GM20000 (cell line): ENCODE data around the gene RPP14.
"Not testable (repeated sequence)": the region's sequence is repeated elsewhere in the genome, so short reads cannot be mapped to it uniquely, and the experiment has no call there.

ENCODE experiments used
- DNase-seq: peaks from one replicate; pipeline ENCODE4 v3.0.0; 2012; ENCODE audit warnings: low spot score
- TF ChIP-seq, protein P1 (sequence below): IDR thresholded peaks from 2 replicates; pipeline ENCODE4 v1.5.1; 2012; ENCODE audit warnings: mild to moderate bottlenecking, control low read depth; ENCODE audit errors: extremely low read depth, missing control alignments

Gene RPP14

DNA sequence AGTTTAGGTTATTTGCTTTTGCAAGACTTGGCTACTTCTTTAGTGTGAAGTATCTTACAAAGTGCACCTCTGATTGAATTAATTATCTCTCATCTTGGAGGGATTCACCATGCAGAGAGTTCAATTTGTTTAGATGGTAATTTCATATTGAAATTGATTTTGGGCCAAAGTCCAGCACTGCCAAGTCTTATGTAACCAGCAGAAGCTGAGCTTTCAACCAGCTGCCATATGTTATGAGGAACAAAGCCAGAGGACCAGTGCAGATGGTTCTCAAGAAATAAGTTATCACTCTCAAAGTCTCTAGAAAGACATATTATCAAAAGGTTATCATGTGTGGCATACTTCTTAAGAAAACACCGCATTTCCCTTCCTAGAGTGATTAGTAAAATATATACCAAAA, 39.5 kb upstream of the RPP14 start:
- TF ChIP-seq, protein P1, sequence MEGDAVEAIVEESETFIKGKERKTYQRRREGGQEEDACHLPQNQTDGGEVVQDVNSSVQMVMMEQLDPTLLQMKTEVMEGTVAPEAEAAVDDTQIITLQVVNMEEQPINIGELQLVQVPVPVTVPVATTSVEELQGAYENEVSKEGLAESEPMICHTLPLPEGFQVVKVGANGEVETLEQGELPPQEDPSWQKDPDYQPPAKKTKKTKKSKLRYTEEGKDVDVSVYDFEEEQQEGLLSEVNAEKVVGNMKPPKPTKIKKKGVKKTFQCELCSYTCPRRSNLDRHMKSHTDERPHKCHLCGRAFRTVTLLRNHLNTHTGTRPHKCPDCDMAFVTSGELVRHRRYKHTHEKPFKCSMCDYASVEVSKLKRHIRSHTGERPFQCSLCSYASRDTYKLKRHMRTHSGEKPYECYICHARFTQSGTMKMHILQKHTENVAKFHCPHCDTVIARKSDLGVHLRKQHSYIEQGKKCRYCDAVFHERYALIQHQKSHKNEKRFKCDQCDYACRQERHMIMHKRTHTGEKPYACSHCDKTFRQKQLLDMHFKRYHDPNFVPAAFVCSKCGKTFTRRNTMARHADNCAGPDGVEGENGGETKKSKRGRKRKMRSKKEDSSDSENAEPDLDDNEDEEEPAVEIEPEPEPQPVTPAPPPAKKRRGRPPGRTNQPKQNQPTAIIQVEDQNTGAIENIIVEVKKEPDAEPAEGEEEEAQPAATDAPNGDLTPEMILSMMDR, result no peak
- no peak for DNase-seq

GRCh38 chr3:58267543-58267942, 38.5 kb upstream of the RPP14 start:
- not testable (repeated sequence) for DNase-seq

DNA sequence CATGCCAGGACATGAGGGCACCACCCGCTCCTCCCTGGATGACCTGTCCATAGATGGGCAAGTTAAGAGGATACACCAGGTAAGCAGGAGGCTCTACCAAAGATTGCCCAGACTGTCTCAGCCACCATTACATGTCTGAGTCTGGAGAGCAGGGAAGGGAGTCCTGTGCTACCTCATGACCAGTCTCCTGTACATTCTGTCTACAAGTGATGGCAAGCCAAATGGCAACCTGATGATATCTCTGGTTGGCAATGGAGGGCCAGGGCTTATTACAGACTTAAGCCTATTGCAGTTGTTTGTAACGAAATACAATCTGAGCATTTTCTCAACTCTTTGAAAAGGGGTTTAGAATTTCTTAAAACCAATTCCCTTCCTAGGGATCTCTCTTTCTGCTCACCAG, 36.7 kb upstream of the RPP14 start:
- TF ChIP-seq, protein P1, result no peak
- no peak for DNase-seq

GRCh38 chr3:58270485-58270884, 35.6 kb upstream of the RPP14 start:
- TF ChIP-seq, protein P1, result no peak
- DNase-seq, result no peak

- no peak for DNase-seq
- TF ChIP-seq, protein P1, result no peak
Measured at GRCh38 chr3:58271901-58272501, 34.0 kb upstream of the RPP14 start.

DNA sequence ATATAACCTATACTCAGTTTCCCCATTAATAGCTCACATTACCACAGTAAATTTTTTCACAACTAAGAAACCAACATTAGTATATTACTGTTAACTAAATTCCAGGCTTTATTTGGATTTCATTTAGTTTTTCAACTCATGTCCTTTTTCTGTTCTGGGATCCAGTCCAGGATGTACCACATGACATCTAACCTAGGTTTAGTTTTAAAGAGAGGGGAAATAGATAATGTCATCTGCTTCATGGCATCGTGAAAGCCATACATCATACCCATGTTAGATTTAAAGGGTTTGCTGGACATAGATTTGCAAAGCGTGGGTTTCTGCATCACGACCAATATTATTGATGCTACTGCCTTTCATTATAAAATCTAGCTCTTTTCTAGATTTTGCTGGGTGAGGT, 33.2 kb upstream of the RPP14 start:
- TF ChIP-seq, protein P1, result no peak
- no peak for DNase-seq

DNA sequence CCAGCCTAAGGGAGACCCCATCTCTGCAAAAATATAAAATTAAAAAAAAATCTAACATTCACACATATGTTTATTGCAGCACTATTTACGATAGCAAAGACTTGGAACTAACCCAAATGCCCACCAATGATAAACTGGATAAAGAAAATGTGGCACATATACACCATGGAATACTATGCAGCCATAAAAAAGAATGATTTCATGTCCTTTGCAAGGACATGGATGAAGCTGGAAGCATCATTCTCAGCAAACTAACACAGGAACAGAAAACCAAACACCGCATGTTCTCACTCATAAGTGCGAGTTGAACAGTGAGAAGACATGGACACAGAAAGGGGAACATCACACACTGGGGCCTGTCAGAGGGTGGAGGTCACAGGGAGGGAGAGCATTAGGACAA, 32.7 kb upstream of the RPP14 start:
- not testable (repeated sequence) for DNase-seq

GRCh38 chr3:58274027-58274614, 31.9 kb upstream of the RPP14 start:
- no peak for DNase-seq
- TF ChIP-seq, protein P1, result no peak
